GM19467 (cell line): Measurements from ENCODE around the gene SMYD3.
"Not testable (repeated sequence)": the region's sequence is repeated elsewhere in the genome, so short reads cannot be mapped to it uniquely, and the experiment has no call there.

Source experiments
- ATAC-seq: cut with Tn5 transposase; IDR thresholded peaks from one replicate; pipeline ENCODE4 v1.9.1; 2021; ENCODE audit warnings: mild to moderate bottlenecking, moderate library complexity; ENCODE audit not compliant: unreplicated experiment

SMYD3 gene

DNA sequence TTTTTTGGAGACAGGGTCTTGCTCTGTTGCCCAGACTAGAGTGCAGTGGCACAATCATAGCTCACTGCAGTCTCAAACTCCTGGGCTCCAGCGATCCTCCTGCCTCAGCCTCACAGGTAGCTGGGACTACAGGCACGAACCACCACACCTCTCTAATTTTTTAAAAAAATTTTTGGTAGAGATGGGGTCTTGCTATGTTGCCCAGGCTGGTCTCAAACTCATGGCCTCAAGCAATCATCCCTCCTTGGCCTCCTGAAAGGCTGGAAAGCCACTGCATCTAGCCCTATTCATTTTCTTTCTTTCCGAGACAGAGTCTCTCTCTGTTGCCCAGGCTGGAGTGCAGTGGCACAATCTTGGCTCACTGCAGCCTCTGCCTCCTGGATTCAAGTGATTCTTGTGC, 793.1 kb downstream of the SMYD3 start:
- ATAC-seq = not testable (repeated sequence)

GRCh38 chr1:245710961-245711903, 795.8 kb downstream of the SMYD3 start:
- ATAC-seq = no peak

- ATAC-seq = no peak
Observed at GRCh38 chr1:245707941-245708340, 799.1 kb downstream of the SMYD3 start.

- no peak for ATAC-seq
Observed at GRCh38 chr1:245704765-245705164, 802.3 kb downstream of the SMYD3 start.

GRCh38 chr1:245704341-245704740, 802.7 kb downstream of the SMYD3 start:
- ATAC-seq = no peak

DNA sequence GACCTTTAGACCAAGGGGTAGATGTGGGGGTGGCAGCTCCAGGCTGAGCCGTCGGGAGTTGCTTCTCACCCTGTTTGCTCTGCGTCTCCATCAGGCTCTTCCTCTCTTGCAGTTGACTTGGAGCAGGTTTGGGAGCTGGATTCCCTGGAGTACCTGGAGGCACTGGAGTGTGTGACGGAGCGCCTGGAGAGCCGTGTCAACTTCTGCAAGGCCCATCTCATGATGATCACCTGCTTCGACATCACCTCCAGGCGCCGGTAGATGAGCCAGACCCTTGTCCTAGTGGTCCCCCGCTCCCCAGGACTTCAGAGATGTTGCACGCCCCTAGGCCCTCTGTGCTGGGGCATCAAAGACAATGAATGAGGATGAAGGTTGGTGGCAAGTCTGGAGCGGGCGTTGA, 804.7 kb downstream of the SMYD3 start:
- ATAC-seq = no peak

DNA sequence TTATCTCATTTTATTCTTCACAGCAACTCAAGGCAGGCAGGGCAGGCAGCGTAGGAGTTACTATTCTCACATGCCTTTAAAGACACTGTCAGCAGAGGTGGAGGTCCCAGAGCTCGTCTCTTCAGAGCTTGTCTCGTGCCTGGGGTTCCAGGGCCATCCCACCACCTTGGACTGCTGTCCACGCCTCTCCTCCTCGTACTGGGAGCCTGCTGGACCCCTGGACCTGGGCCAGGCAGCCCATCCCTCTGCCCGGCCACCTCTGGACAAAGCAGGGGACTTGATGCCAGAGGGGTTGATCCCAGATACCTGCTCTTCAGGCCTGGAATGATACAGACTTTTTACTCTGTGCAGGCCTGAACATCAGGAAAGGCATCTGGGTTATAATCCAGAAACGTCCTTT, 805.4 kb downstream of the SMYD3 start:
- no peak for ATAC-seq

DNA sequence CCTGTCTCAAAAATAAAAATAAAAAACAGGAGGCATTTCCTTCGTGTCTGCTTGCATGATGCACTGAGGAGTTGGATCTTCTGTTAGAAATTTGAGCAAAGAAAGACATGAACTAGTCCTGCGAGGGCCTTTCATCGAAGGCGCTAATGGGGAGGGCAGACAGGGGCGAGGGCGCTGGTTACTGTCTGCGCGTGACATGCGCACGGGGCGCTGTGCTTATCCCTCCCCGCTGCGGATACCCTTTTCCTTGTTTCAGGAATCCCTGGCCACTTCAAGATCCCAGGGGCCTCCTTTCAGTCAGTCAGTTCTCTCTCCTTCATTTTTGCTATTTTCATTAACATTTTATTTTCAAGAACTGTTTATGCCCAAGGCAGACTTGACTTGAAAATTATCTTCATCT, 806.4 kb downstream of the SMYD3 start:
- no peak for ATAC-seq
